GM19372 (cell line): ENCODE data around the gene NR2E3.

Source experiments
- ATAC-seq: cut with Tn5 transposase; IDR thresholded peaks from one replicate; pipeline ENCODE4 v1.9.1; 2021; ENCODE audit warnings: mild to moderate bottlenecking, low read depth, moderate library complexity; ENCODE audit not compliant: unreplicated experiment

NR2E3 gene

DNA sequence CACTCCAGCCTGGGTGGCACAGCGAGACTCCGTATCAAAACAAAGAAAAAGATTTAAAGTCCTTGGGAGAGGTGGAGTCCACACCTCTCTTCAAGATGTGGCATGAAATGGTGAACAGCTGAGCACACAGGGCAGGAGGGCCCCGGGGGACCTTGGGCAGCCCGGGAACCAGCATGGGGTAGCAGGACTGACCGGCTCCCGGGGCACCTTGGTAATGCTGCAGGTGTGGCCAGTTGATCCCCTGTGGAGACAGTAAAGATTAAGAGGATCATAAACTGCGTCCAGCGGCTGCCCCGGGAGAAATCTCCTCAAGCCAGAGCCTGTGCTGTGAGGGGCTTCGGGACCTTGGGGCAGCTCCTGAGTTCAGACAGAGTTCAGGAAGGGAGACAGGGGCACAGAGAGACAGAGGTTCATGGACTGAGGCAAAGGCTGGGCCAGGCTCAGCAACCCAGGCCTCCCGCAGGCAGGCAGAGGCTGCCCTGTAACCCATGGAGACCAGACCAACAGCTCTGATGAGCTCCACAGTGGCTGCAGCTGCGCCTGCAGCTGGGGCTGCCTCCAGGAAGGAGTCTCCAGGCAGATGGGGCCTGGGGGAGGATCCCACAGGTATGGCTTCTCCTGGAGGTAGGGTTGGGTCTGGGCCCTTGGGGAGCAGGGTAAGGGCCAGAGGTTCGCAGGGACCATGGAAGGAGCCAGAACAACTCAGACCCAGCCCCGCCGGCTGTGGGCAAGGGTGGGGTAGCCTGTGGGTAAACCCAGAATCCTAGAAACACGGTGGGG, at the start of gene NR2E3:
NR2E3 (plus strand) TSS at position 299 of the 780 bp plus-strand sequence; CDS start at position 489, 190 bp downstream.
- no peak for ATAC-seq

DNA sequence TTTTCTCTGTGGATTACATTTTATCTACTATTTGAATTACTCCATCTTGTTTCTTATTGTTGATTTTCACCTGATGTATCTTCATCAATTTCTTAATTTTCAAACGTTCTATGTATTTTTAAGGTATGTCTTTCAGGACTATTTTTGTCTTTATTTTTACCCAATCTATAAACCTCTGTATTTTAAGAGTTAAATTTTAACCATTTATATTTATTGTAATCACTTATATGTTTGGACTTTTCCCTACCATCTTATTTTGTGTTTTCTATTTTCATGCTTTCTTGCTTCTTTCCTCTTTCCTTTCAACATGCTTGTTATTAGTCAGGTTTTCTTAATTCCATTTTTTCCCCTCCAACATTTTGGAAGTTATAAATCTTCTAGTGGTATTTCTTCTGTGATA, 49.5 kb upstream of the NR2E3 start:
- ATAC-seq: no peak

DNA sequence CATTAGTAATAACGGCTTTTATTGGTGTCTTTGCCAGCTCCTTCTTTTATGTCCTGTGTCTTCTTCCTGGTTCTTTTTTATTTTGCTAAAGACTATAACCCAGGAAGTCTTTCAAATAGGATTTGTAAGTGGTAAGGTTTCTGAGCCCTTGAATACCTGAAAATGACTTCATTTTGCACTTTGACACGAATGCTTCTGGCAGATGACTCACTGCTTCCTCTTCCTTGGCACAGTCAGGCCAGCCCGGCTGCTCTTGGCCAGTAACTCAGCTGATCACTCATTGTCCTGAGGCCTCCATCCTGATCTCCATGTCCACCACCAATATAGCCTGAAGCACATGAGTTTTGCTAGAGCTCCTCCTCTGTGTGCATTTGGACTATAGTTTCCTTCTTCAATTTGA, 48.7 kb upstream of the NR2E3 start:
- ATAC-seq: no peak

DNA sequence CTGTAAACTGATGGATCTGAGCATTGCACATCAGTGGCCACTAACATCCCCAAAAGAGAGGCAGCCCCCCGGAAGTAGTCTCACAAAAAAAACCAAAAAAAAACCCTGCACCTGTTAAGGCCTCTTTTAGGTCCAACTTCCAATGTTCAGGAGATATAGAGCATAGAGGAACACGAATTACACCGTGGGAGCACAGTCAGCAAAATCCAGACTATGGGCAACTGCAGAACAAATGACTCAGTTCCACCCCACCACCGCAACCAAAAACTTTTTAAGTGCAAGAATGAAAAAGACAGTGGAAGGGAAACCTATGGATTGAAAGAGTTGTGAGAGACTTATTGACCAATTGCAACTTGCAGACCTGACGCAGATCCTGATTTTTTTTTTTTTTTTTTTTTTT, 42.2 kb upstream of the NR2E3 start:
- ATAC-seq: no peak

DNA sequence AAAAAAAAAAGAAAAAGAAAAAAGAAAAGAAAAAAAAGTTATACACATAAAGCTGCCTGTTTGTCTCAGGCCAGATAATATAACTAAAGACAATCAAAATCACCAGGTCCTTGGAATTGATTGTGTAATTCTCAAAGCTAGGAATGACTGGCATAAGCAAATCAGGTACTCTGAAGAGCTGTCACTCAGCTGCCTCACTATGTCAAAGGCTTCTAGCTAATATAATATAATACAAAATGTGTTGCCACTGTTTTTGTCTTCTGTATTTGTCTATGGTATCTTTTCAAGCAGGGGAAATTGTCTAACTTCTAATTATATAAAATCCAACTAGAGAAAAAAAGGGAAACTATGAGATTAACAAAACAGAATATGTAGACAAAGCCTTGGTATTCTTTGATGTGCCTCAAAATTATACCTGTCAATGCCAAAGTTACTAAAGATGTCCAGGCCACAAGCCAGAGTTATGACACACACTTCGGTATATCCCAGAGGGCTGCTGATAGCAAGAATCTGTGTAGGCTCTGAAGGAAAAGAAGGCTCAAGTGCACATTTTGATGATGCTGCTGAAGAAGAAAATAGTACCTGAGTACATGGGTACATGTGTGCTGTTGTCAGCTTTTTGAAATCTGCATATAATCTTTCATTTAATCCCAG, 37.0 kb upstream of the NR2E3 start:
- ATAC-seq: no peak

DNA sequence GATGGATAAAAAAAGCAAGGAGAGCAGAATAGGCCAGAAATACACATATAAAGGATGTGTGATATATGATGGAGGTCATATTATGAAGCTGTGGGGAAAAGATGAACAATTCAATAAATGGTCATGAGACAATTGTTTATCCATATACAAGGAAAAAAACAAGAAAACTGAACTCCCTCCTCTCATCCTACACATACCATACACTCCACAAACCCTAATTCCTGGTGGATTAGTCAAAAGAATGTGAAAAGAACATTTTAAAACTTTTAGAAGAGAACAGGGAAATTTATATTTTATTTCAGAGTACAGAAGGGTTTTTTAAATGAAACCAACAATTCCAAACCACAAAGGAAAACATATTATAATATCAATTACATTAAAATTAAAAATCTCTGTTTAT, 34.5 kb upstream of the NR2E3 start:
- ATAC-seq: no peak

DNA sequence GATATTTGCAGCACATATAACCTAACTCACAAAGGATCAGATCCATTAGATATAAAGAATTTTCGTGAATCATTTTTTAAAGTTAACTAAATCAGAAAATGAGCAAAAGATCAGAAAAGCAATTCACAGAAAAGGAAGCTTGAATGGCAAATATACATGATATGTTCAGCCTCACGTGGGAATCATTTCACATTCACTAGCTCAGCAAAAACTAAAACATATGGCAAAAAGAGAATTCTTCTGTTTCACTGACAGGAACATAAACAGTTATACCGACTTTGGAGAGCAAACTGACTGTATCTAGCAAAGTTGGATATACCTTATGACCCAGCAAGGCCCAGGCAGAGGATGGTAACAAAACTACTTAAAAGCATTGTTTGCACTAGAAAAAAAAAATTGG, 34.0 kb upstream of the NR2E3 start:
- no peak for ATAC-seq

DNA sequence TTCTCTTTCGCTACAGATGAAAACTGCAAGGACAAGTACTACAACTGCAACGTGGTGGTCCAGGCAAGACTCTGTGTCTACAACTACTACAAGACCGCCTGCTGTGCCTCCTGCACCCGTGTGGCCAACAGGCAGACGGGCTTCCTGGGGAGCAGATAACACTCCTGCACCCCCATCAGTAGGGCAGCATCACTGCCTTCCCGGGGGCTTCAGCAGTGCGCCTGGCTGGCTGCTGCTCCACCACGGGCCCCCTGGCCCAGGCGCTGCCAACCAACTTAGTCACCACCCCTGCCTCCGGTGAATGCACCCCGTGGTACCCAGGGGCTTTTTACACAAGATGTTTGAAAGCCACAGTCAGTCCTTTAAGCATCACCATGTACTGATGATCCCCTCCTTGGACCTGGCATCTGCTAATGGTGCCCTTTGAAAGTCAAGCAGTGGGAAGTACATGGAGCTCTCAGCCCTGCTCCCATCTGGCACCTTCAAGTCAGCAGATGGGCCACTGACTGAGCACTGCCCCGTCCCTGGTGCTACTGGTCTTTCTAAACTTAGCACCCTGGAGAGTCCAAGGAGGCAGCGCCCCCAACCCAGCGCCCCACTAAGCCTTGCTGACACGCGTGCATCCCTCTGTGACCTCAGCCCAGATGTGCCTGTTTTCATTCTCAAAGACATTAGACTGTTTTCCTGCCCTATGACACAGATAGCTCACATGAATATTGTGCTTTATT, 33.0 kb upstream of the NR2E3 start:
- ATAC-seq: no peak

DNA sequence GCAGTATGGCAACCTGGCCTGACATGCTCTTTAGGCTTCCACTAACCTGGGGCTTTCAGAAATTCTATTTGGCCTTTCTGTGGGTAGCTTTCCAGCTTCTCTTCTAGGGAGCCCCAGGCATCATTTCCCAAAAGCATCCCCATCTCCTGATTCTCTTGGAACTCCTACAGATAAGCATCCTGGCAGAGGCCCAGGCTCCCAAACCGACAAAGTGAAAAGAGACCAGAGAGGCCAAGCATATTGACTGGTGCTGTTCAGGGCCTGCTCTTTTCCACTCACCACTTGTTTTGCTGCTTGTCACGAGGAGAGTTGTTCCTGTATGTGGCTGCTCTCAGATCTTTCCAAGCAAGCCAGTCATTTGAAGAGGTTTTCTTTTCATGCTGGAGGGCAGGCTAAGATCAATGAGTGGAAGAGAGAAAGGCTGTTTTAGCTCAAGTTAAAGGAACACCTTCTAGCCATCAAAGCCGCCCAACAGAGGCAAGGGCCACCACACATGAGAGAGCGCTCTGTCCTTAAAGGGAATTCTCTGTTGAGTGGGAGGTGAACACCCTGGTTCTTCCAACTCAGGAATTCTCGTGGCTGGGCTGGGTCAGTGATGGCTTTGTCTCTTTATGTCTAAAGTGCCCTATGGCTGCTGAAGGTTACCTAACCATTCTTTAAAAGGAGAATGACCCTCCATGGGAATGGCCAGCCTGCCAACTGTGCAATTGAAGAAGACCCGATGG, 31.1 kb upstream of the NR2E3 start:
- no peak for ATAC-seq

DNA sequence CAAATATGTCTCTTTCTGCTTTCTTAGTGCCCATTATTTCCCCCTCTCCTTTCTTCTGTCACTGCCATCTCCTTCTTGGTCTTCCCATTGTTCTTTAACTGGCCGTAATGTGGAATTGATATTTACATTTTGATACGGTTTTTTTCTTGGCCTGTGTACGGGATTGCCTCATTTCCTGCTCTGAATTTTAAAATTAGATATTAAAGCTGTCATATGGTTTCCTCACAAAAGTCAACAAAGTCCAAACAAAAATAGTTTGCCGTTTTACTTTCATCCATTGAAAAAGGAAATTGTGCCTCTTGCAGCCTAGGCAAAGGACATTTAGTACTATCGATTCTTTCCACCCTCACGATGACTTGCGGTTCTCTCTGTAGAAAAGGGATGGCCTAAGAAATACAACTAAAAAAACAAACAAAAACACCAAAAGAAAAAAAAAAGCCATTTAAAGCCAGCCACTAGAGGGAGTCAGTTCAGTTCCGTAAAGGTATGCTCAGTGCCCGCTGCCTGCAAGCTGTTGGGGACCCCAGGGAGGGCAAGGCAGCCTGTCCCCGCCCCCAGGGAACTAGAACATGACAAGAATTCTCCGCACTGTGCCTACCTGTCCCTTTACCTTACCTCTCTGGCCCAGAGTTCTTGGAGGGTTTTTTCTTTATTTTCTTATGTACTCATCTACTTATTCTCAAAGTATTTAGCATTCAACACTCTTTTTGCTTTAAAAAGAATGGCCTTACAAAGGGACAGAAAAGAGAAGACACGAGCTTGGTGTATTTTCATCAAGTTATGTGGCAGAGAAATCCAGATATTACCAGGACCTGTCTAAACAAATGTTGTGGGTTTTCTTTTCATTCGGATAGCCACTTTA, 30.0 kb upstream of the NR2E3 start:
- ATAC-seq: no peak

DNA sequence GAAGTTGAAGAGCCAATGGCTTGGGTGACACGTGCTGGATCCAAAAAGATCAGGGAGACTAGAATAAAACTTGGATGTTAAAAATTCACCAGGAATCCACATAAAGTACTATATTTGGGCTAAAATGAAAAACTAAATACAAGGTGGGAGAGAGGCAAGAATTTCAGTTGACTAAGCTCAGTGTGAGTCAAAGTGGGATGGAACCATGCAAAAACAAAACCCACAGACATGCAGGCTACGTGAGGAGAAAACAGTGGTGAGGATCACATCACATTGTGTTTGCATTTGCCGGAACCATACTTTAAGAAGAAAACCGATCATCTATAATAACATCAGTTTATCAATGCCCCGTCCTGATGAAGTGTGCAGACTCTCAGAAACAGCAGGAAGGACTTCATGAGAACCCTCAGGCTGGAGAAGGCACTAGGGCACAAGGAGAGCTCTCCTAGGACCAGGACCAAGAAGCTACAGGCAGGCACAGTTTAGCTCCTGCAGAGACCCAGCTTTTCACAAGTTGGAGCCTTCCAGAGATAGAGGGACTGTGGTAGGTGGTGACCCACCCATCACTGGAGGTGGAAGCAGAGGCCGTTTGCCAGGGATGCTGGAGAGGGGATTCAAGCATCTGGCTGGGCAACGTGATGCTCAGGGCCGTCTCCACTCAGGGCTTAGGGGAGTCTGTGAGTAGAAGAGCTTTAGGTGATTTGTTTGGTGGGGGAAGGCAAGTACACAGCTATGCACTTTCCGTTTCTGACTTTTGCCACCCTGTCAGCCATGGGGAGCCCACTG, 29.0 kb upstream of the NR2E3 start:
- no peak for ATAC-seq

DNA sequence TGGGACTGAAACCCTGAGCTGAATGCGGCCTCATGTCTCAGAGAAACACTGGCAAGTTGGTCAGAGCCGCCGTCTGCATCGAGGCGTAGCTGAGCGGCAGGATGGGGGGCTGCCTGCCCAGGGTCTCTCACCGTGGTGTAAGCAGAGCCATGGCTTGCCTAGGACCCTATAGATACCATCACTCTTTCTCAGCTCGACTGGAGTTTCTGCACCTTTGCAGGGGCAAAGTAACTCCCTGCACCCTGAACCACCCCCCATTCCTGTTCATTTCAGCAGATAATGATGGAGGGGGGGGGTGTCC, 28.4 kb upstream of the NR2E3 start:
- no peak for ATAC-seq

DNA sequence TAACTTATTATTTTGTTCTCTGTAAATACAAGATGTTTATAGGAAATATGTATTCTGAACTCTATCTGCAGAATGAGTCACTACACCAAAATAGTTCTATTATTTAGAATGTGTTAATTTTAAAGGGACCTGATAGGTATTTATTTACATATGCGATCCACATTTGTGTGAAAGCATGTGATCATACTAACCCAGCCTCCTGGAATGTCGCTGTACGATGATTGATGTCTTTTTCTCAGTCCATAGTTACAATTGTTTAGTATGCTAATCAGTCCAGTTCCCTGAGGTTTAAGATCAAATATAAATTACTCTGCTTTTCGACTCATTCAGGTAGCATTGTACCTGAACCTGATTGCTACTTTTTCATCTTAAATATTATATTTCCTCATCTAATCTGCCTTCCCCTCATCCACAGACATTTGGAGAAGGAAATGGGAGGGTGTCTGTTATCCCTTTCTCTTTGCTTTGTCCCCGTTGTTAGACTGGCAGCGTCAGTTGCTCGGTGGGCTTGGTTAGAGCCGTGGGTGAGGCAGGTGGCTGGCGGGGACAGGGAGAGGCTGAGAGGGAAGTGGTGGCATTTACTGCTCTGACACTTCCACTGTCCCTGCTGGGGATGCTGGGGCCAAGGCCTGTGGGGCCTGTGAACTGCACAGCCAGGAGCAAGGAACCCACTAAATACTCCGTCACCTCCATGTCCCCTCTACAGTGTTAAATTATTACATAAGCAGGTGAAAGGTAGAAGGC, 27.8 kb upstream of the NR2E3 start:
- no peak for ATAC-seq

DNA sequence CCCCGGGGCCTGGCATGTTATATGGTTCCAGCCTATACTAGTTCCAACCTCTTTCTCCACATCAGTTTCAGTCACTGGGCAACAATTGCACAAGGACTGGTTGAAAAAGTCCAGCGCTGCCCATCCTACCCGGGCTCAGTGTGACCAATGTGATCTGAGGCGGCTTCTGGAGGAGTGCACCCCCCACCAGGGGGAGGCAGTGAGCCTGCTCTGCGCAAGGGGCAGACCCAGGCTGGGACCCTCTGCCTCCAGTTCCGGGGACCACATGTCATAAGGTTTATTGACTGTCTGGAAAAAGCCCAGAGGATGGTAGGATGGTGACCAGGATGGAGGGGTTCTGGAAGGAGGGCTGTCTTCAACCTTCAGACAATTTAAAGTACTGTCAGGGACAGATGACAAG, 25.6 kb upstream of the NR2E3 start:
- ATAC-seq: no peak

DNA sequence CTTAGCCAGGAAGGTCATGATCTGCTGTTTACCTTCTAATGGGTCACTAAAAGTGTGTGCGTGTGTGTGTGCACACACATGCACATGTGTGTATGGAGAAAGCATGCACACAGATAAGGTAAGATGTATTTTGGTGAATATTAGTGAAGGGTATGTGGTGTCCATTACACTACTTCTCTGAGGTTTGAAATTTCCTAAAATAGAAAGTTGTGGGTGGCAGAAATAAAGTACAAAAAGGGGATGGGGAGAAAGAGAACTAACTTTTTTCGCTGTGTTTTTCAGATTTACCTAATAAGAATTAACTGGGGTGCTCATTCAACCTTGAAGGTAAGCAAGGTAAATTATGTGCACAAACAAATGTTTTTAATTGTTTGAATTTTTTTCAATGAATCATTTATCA, 24.4 kb upstream of the NR2E3 start:
- no peak for ATAC-seq

DNA sequence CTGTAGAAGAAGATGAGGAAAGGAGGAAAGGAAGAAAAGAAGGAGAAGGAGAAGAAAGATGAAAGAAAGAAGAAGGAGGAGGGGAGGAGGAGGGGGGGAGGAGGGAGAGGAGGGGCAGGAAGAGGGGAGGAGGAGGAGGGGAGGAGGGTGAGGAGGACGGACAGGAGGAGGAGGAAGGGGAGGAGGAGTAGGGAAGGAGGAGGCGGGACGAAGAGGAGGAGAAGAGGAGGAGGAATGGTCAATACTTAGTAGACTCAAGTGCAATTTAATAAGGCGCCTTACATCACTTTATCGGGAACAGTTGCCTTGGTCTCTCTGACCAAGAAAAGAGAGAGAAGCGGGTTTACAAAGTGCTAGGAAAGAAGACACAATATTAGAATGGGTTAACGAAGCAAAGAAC, 23.7 kb upstream of the NR2E3 start:
- no peak for ATAC-seq

DNA sequence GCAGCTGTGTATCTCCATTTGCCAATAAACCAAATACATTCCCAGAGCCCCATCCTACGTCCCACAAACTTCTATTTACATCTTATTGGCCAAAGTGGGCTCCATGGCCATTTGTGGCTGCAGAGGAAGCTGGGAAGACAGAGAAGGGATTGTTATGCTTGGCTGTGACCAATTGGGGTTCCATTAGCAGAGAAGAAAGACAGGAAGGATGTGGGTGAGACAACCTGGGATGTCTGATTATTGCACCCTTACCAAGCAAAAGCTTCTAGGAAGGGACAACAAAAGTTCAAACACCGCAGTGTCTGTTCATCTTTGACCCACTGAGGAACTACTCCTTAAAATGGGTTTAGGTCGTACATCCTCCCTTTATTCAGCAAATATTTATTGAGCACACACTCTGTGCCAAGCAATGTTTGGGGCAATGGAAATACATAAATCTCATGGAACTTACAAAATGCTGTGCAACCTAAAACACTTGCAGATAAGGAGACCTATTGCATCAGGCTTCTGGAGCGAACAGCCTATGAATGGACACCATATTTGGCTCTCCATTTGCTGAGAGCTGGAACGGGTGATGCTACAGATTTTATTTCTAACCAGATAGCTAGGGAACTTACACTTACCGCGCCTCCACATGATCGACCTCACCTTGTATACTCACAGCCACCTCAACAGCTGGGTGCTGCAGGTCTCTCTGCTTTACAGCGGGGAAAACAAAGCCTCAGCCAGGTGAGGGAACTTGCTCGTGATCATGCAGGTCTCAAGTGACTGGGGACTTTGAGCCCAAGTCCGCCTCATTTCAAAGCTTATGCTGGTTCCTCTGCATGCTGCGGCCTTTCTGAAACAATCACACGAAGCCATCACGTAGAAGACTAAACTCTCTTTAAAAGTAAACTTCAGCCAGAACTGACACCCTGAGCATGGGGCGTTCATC, 21.4 kb upstream of the NR2E3 start:
- no peak for ATAC-seq

DNA sequence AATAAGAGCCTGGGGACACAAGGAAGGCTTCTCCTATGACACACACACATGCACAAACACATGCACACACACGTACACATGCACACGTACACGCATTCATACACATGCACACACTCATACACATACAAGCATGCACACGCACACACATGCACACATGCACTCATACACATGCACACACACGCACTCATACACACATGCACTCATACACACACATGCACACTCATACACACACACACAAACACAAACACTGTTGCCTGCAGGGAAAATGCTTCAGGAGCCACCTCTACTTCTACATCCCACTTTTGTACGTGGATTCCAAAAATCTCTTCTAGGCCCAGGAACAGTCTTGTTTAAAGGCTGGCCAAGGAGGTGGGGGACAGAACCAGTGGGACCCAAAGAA, 20.7 kb upstream of the NR2E3 start:
- no peak for ATAC-seq
